Esophagus muscularis mucosa (tissue), 4 donors: ENCODE results near the gene MRPL51. TPM values are rescaled to one million over a fixed set of nuclear protein-coding genes. Genes with fewer than 3 reads are reported as not detected.
"Not testable (repeated sequence)": the region's sequence is repeated elsewhere in the genome, so short reads cannot be mapped to it uniquely, and the experiment has no call there.

ENCODE experiments used
- DNase-seq: peaks from one replicate; pipeline ENCODE4 v3.0.0-alpha.2; 2017; ENCODE audit errors: extremely low spot score
- H3K27ac ChIP-seq, 4 donors: fragments of 200-600 bp; sonication (generic); replicated peaks in 1 of 4; 1 replicate in 3 of 4; 2 replicates in 1 of 4; pipeline ENCODE4 v1.5.1; 2016 to 2019; ENCODE audit warnings: mild to moderate bottlenecking in 1 of 4
- H3K27me3 ChIP-seq, 4 donors: fragments of 200-600 bp; sonication (generic); one replicate each; pipeline versions ENCODE4 v1.5.1 to v1.6.0; 2016 to 2019
- H3K36me3 ChIP-seq, 4 donors: fragments of 200-600 bp; sonication (generic); one replicate each; pipeline ENCODE4 v1.5.1; 2016 to 2019
- H3K4me1 ChIP-seq, 4 donors: fragments of 200-600 bp; sonication (generic); one replicate each; pipeline ENCODE4 v1.5.1; 2016 to 2019
- H3K4me3 ChIP-seq, 4 donors: fragments of 200-600 bp; sonication (generic); 1 replicate in 2 of 4; 2 replicates in 2 of 4; pipeline ENCODE4 v1.5.1; 2016 to 2019; ENCODE audit warnings: mild to moderate bottlenecking in 4 of 4, moderate library complexity in 1 of 4
- H3K9me3 ChIP-seq, 4 donors: fragments of 200-600 bp; sonication (generic); 1 replicate in 3 of 4; 2 replicates in 1 of 4; pipeline ENCODE4 v1.5.1; 2016 to 2019
- EP300 ChIP-seq: sonication (generic); formaldehyde crosslinking; IDR thresholded peaks from one replicate; pipeline ENCODE4 v1.6.1; 2017; ENCODE audit warnings: antibody characterized with exemption
- POLR2A ChIP-seq: fragments of 450-650 bp; IDR thresholded peaks from one replicate; pipeline ENCODE4 v1.6.1; 2017; ENCODE audit warnings: antibody characterized with exemption, moderate library complexity, mild to moderate bottlenecking, low read depth
- POLR2AphosphoS5 ChIP-seq, 2 donors: sonication (generic); formaldehyde crosslinking; IDR thresholded peaks; one replicate each; pipeline ENCODE4 v1.6.1; 2017; ENCODE audit warnings: antibody characterized with exemption in 2 of 2
- WGBS: methylation state at CpG from one replicate; pipeline ENCODE4 v1.1.5; 2018; 5-methylcytosine and 5-hydroxymethylcytosine counted together
- intact Hi-C: fragments of 100-400 bp; cut with DNase I; formaldehyde crosslinking; loops from one replicate; pipeline ENCODE4 v1.15.1; 2023
- total RNA-seq, 4 donors: library from RNA; depleted of rRNA; stranded (reverse); fragments of >200 nt; gene quantifications; one replicate each; pipeline versions ENCODE4 v1.1.0 to v1.2.1, GENCODE V29; 2016
- TF ChIP-seq, protein P1 (sequence below), 3 experiments: fragments of 200-600 bp in 2 of 3; fragments of 450-650 bp in 1 of 3; sonication (generic) in 2 of 3; IDR thresholded peaks; one replicate each; pipeline ENCODE4 v1.5.1; 2017 to 2019; ENCODE audit warnings: antibody characterized with exemption in 3 of 3, mild to moderate bottlenecking in 2 of 3, moderate library complexity in 1 of 3

MRPL51 gene
- total RNA-seq, 4 donors from 2014 or later: 62.3 to 105 (median 81.3) TPM

DNA sequence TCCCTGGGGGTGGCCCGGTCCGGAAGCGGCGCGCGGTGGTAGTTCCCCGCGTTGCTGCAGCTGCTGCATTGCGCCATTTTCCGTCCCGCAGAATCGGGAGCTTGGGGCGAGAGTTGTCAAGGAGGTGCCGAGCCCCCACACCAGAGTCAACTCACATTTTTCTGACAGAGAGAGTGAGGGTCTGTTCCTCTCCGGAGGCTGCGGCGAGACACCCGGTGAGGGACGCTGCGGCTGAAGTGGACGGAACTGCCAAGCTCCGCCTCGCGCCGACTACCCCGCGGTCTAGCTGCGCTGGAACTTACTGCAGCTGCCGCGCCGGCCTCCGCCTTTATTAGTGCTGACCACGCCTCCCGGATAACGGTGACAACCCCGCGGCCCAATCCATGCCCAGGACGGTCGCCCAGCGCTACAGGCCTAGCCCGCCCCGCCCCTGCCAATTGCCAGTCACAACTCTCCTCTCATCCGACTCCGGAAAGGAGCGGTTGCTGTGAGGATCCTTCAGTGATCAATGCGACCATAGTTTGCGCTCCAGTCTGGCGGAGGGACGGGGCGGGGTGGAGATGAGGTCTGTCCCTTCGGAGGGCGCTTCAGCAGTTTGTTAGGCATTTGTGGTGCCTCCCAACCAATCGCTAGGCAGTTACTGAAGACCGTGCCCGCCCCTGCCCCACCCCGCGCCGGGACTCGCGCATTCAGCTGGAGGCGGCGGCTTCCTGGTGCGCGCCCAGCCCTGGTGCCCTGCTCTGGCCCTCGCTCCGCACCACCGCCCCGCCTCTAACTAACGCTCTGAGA is 22.5 kb downstream of the MRPL51 start, which contains the start of gene VAMP1:
Gene VAMP1 (minus strand): TSS at position 303 of the 789 bp plus-strand sequence. CDS start 146 bp downstream, at position 157.
- peak within 1 kb of the TSS; percentile 87 to 94 (median 88) for H3K27ac ChIP-seq
- H3K4me3 ChIP-seq: peak within 1 kb of the TSS; percentile 60 to 97 (median 84)
- peaks cover 0 to 19% (median 9%) of the 10 kb centered on the region in 4 donors for H3K36me3 ChIP-seq
- TF ChIP-seq, protein P1, sequence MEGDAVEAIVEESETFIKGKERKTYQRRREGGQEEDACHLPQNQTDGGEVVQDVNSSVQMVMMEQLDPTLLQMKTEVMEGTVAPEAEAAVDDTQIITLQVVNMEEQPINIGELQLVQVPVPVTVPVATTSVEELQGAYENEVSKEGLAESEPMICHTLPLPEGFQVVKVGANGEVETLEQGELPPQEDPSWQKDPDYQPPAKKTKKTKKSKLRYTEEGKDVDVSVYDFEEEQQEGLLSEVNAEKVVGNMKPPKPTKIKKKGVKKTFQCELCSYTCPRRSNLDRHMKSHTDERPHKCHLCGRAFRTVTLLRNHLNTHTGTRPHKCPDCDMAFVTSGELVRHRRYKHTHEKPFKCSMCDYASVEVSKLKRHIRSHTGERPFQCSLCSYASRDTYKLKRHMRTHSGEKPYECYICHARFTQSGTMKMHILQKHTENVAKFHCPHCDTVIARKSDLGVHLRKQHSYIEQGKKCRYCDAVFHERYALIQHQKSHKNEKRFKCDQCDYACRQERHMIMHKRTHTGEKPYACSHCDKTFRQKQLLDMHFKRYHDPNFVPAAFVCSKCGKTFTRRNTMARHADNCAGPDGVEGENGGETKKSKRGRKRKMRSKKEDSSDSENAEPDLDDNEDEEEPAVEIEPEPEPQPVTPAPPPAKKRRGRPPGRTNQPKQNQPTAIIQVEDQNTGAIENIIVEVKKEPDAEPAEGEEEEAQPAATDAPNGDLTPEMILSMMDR (IDR thresholded peaks at IDR 0.05): no peak
- TF ChIP-seq POLR2AphosphoS5 (IDR thresholded peaks at IDR 0.05) (peak; percentile 95 to 100), EP300 (no peak), POLR2A (peak; percentile 97)
- WGBS: under 1% methylated on average over 28 of the region's 69 CpGs
- H3K27me3 ChIP-seq: no peaks in the 10 kb centered on the region
- peak; percentile 100 for DNase-seq
- H3K4me1 ChIP-seq: peaks cover 15 to 52% (median 40%) of the 10 kb centered on the region in 4 donors
- H3K9me3 ChIP-seq: no peaks in the 10 kb centered on the region
- intact Hi-C loops: loop anchor here (2.0 kb wide), 1 partner anchor 62 kb away; no protein-coding TSS in a partner anchor

DNA sequence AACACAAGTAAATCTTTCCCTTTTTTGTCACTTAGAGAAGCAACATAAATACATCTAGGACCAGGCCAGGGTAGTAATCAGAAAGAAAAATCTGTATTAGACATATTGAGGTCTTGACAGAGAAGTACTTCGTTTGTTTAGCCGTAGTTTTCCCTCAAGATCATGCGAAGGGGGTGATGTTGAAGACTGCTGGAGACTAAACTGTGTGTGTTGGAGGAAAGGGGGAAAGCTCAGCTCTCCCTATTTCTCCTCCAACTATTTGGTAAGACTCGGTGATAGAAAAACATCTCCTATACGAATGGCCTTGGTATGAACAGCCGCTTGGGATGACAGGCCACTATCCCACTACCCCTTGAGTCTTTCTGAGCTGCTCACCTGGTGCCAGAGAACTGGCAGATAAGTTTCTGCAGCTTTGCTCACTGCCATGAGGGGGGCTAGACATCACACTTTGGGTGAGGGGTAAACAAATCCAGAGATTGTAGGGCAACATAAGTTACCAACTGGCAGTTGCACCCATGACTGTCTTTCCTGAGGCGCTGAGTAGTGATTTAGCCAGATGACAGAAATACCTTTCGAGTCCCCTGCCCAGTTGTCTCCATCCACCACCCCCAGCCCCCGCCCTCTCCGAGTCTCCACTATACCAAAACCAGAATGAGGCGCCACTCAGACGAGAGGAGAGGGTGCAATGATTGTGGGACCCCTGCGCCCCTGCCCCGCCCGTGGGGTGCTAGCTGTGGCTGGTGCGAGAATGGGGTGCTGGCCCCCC is 23.3 kb downstream of the MRPL51 start:
- H3K9me3 ChIP-seq: no peaks in the 10 kb centered on the region
- H3K27ac ChIP-seq: peak overlapping the region; percentile 87 to 94 (median 88)
- peaks cover 3 to 24% (median 14%) of the 10 kb centered on the region in 4 donors for H3K36me3 ChIP-seq
- DNase-seq: no peak
- peak overlapping the region; percentile 60 to 97 (median 84) for H3K4me3 ChIP-seq
- intact Hi-C loops: loop anchor here (2.0 to 5.0 kb wide), 2 partner anchors 63 to 132 kb away; no protein-coding TSS in a partner anchor
- WGBS: 22% methylated on average over 10 of the region's 16 CpGs
- no peaks in the 10 kb centered on the region for H3K27me3 ChIP-seq
- TF ChIP-seq POLR2A: no peak
- TF ChIP-seq EP300: no peak
- no peak for TF ChIP-seq POLR2AphosphoS5 (IDR thresholded peaks at IDR 0.05)
- peaks cover 15 to 54% (median 43%) of the 10 kb centered on the region in 4 donors for H3K4me1 ChIP-seq

GRCh38 chr12:6469092-6469491 is 24.0 kb downstream of the MRPL51 start:
- H3K4me3 ChIP-seq: peak overlapping the region; percentile 60 to 97 (median 84)

GRCh38 chr12:6468283-6468575 is 24.8 kb downstream of the MRPL51 start:
- intact Hi-C loops: loop anchor here (5.0 kb wide), 1 partner anchor 131 kb away; no protein-coding TSS in a partner anchor
- H3K27me3 ChIP-seq: no peaks in the 10 kb centered on the region
- H3K4me3 ChIP-seq: no peak overlapping the region
- DNase-seq: no peak
- TF ChIP-seq POLR2AphosphoS5 (IDR thresholded peaks at IDR 0.05) (no peak), EP300 (no peak)
- H3K9me3 ChIP-seq: no peaks in the 10 kb centered on the region
- peaks cover 13 to 39% (median 30%) of the 10 kb centered on the region in 4 donors for H3K36me3 ChIP-seq
- H3K4me1 ChIP-seq: peaks cover 19 to 60% (median 47%) of the 10 kb centered on the region in 4 donors
- peak overlapping the region in 2 of 4 donors; percentile 2 to 87 for H3K27ac ChIP-seq

More at GRCh38 chr12:6469092-6469491, 24.0 kb downstream of the MRPL51 start:
- intact Hi-C loops: loop anchor here (5.0 kb wide), 1 partner anchor 132 kb away; no protein-coding TSS in a partner anchor
- WGBS: 78% methylated on average over 6 of the region's 6 CpGs
- H3K9me3 ChIP-seq: no peaks in the 10 kb centered on the region
- no peak for DNase-seq
- H3K36me3 ChIP-seq: peaks cover 10 to 31% (median 21%) of the 10 kb centered on the region in 4 donors
- H3K4me1 ChIP-seq: peaks cover 15 to 54% (median 43%) of the 10 kb centered on the region in 4 donors
- no peak for TF ChIP-seq POLR2A
- no peak for TF ChIP-seq POLR2AphosphoS5 (IDR thresholded peaks at IDR 0.05)
- no peak for TF ChIP-seq EP300
- TF ChIP-seq, protein P1 (IDR thresholded peaks at IDR 0.05): no peak
- peak overlapping the region; percentile 87 to 94 (median 88) for H3K27ac ChIP-seq
- no peaks in the 10 kb centered on the region for H3K27me3 ChIP-seq

DNA sequence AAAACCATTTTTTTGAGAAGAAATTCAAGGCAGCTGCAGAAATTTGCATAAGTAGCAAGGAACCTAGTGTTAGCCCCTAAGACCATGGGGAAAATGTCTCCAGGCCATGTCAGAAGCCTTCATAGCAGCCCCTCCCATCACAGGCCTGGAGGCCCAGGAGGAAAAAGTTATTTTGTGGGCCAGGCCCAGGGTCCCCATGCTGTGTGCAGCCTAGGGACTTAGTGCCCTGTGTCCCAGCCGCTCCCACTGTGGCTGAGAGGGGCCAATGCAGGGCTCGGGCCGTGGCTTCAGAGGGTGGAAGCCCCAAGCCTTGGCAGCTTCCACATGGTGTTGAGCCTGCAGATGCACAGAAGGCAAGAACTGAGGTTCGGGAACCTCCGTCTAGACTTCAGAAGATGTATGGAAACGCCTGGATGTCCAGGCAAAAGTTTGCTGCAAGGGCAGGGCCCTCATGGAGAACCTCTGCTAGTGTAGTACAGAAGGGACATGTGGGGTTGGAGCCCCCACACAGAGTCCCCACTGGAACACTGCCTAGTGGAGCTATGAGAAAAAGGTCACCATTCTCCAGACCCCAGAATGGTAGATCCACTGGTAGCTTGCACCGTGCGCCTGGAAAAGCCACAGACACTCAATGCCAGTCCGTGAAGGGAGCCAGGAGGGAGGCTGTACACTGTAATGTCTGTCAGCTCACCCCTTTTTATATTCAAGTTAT is 25.3 kb downstream of the MRPL51 start:
- peaks cover 15 to 44% (median 35%) of the 10 kb centered on the region in 4 donors for H3K36me3 ChIP-seq
- peak overlapping the region in 2 of 4 donors; percentile 2 to 87 for H3K27ac ChIP-seq
- peaks cover 19 to 62% (median 51%) of the 10 kb centered on the region in 4 donors for H3K4me1 ChIP-seq
- H3K4me3 ChIP-seq, H3K9me3 ChIP-seq, H3K27me3 ChIP-seq, DNase-seq: not testable (repeated sequence)
- intact Hi-C loops: loop anchor here (2.0 to 5.0 kb wide), 2 partner anchors 45 to 130 kb away; no protein-coding TSS in a partner anchor
- WGBS: 89% methylated on average over 7 of the region's 9 CpGs

DNA sequence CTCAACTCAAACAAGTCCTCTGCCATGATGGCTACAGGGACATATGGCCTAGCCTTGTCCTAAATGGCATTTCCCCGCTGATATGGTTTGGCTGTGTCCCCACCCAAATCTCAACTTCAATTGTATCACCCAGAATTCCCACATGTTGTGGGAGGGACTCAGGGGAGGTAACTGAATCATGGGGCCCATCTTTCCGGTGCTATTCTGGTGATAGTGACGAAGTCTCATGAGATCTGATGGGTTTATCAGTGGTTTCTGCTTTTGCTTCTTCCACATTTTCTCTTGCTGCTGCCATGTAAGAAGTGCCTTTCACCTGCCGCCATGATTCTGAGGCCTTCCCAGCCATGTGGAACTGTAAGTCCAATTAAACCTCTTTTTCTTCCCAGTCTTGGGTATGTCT is 26.3 kb downstream of the MRPL51 start:
- peak overlapping the region in 2 of 4 donors; percentile 22 to 52 for H3K27ac ChIP-seq
- not testable (repeated sequence) for H3K27me3 ChIP-seq, DNase-seq, H3K4me3 ChIP-seq, H3K9me3 ChIP-seq
- peaks cover 23 to 54% (median 44%) of the 10 kb centered on the region in 4 donors for H3K36me3 ChIP-seq
- H3K4me1 ChIP-seq: peaks cover 21 to 71% (median 58%) of the 10 kb centered on the region in 4 donors
- 92% methylated on average over 4 of the region's 4 CpGs for WGBS
- intact Hi-C loops: loop anchor here (2.0 to 5.0 kb wide), 2 partner anchors 44 to 129 kb away; no protein-coding TSS in a partner anchor
